HG03354 (cell line): Measurements from ENCODE around the gene GOLGA2.
A peak's percentile ranks its signal among the peaks of the same experiment; 100 is the strongest.

Source experiments
- ATAC-seq: cut with Tn5 transposase; IDR thresholded peaks from one replicate; pipeline ENCODE4 v1.9.1; 2021; ENCODE audit warnings: mild to moderate bottlenecking; ENCODE audit not compliant: unreplicated experiment, poor library complexity, severe bottlenecking

Gene GOLGA2

DNA sequence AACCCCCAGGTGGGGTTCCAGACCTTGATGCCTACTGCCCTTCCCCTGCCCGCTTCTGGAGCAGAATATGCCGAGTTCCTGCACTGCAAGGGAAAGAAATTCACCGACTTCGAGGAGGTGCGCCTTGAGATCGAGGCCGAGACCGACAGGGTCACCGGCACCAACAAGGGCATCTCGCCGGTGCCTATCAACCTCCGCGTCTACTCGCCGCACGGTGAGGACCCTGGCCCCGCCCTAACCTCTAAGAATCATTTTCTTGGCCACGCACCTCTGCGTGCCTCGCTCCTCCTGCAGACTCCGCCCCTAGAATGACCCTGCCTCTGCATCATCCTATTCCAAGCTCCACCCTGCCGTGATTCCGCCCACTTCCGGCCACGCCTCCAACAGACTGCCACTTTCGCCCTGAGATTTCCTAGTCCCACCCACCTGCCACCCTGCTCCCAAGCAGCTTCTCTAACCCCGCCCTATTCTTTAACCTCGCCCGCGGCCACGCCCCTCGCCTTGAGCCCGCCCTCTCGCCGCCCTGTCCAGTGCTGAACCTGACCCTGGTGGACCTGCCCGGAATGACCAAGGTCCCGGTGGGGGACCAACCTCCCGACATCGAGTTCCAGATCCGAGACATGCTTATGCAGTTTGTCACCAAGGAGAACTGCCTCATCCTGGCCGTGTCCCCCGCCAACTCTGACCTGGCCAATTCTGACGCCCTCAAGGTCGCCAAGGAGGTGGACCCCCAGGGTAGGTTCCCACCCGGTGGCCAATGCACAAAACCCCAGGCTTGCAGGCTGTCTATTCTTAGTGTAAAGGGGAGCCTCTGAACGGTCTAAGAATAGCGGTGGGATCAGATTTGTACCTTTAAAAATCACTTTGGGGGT, 57.1 kb downstream of the GOLGA2 start:
- peak; percentile 93 for ATAC-seq

- ATAC-seq, result no peak
Measured at GRCh38 chr9:128218172-128218517, 57.7 kb downstream of the GOLGA2 start.

DNA sequence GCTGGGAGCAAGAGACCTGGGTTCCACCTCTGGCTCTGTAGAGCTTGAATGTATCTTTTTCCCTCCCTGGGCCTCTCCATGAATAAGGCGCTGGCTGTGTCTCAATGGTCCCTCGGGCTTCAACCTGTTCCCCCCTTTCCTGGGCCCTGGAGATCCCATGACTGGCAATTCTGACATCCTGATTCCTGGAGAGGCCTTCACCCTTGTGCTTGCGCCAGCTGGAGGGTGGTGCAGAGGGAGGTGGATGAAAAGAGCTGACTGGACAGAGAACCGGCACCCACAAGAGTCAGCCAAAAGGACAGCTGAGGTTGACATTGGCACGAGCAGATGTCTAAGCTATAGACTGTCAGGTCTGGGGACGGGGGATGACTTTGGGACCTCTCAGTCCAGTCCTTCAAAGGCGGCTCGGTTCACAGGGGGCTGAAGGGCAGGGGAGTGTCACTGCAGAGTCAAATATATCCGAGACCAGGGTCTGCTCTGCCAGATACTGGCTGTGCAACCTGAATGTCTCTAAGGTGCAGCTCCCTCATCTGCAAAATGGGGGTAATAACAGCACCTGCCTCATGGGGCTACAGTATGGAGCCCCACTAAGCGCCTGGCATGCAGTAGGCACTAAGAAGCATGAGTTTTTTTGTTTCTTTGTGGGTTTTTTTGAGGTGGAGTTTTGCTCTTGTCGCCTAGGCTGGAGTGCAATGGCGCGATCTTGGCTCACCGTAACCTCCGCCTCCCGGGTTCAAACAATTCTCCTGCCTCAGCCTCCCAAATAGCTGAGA, 58.8 kb downstream of the GOLGA2 start:
- no peak for ATAC-seq

- ATAC-seq, result no peak
Measured at GRCh38 chr9:128215491-128216409, 60.1 kb downstream of the GOLGA2 start.

DNA sequence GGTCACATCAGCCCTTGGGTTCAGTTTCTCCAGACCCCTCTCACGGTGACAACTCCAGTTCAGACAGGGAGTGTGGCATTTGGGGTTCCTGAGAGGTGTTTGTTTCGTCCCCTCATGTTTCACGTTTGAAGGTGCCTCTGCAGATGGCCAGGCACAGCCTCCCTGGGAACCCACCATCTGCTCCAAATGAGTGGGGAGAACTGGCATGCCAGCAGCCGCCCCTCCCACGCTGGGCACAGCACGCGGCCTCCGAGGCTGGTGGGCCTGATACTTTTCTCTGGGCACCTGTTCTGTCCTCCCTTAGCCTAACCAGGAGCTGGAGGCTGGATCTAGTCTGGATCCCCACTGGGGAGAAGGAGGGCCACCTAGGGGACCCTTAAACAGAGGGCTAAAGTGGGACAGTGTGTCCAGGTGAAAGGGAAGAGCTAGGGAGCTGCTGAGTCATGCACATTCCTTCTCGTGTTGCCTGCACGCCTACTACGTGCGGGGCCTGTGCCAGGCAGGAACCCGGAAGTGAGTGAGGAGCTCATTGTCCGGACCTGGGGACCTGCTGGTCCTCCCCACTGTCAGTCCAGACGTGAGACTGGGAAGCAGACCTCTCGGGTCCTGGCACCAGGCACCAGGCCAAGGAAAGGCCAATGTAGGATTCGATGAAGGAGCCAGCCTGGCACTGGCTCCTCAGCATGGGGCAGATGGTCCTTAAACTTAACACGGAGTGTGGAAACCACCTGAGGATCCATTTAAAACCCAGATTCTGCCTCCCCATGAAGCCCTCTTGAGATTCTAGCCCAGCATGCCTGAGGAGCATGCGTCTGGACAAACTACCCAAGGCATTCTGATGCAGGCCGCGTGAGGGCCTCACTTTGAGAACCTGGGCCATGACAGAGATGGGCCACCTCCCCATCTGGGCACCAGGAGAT, 61.0 kb downstream of the GOLGA2 start:
- ATAC-seq, result no peak

- no peak for ATAC-seq
Measured at GRCh38 chr9:128213746-128214497, 61.9 kb downstream of the GOLGA2 start.

- no peak for ATAC-seq
Measured at GRCh38 chr9:128211981-128212281, 63.9 kb downstream of the GOLGA2 start.

DNA sequence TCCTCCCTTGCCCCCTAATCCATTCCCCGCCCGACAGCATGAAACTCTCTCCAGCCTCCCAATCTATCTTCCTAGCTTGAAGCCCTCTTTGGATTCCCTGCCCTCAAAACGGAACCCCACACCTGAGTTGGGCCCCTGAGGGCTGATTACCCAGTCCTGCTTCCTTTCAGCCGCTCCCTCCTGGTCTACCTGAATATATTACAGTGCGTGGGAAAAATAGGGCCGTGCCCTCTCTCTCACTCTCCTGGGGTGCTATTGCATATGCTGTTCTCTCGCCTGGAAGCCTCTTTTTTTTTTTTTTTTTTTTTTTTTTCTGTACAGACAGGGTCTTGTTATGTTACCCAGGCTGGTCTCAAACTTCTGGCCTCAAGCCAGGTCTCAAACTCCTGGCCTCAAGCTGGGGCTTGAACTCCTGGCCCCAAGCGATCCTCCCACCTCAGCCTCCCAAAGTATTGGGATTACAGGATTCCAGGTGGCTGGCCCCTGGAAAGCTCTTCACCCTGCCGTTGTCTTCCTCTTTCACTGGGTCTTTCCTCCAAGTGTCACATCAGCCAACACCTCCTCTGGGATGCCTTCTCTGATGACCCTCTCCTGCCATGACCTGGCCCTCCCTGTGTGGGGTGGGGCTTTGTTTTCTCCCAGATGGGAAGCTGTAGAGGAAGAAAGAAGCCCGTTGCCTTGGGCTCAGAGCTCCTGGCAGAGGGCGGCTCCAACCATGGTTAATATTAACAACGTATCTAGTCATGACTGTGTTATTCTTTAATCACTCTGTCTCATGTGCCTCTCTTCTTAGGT, 64.4 kb downstream of the GOLGA2 start:
- ATAC-seq, result no peak

GRCh38 chr9:128208946-128209669, 66.7 kb downstream of the GOLGA2 start:
- no peak for ATAC-seq

GRCh38 chr9:128208386-128208785, 67.4 kb downstream of the GOLGA2 start:
- no peak for ATAC-seq

DNA sequence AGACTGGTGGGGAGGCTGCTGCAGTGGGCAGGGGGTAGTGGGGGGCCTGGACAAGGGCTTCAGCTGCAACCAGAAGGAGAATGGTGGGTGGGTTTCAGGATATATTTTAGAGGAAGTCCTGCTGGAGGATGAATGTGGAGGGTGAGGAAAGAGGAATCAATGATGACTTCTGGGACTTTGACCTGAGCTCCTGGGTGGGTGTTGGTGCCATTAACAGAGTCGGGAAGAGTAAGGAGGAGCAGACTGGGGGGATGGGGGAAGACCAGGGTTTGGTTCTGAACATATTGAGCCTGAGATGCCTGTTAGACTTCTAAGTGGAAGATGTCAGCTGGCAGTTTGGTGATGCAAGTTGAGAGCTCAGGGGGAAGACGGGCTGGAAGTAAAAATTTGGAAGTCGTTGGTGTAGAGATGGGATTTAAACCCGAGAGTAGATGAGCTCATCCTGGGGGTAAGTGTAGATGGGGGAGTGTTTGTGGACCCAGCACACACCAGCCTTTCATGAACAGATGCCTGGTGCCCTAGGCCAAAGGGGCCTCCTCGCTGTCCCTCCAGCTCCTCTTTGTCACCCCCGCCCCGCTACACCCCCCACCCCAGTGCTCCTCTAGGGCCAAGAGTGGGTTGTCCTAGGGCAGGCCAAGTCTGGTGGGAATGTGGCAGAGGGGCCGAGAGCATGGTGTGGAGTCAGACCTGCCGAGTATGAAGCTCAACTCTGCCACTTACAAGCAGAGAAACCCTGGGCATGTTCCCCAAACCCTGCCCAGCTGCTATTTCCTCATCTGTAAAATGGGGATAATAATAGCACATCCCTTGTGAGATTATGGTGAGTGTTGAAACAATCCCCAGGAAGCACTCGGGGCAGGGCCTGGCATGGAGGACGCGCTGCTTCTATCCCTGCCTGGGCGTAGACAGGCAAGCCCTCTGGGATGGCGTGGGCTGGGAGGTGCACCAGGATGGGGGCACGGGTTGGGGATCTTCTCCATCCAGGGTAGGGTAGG, 68.6 kb downstream of the GOLGA2 start:
- no peak for ATAC-seq

DNA sequence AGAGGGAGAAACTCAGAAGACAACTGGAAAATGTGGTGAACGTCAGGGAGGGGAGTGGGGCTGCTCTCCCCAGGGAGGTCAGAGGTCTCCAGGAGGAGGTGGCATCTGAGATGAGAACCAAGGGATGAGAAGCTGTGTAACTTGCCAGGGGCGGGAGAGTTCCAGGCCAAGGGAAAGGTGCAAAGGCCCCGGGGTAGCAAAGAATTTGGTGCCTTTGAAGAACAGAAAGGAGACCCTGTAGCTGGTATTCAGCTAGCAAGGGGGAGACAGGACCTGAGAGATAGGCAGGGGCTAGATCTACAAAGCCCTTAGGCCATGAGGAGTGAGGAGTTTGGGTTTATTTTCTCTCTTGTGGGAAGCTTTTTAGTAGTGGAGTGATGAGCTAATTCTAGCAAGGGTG, 69.3 kb downstream of the GOLGA2 start:
- no peak for ATAC-seq
